Left ventricle myocardium inferior (tissue), 1 donor: Measurements from ENCODE around the gene CPB1. TPM values are rescaled to one million over a fixed set of nuclear protein-coding genes. Genes with fewer than 3 reads are reported as not detected.

ENCODE experiments used
- DNase-seq: peaks from one replicate; pipeline ENCODE4 v3.0.0-alpha.2; 2020
- H3K27ac ChIP-seq: fragments of 200-600 bp; replicated peaks from 2 replicates; pipeline ENCODE4 v1.8.0; 2021
- H3K27me3 ChIP-seq: fragments of 200-600 bp; 2 replicates; pipeline ENCODE4 v1.8.0; 2021; ENCODE audit warnings: low read depth
- H3K36me3 ChIP-seq: fragments of 200-600 bp; 2 replicates; pipeline ENCODE4 v1.8.0; 2021
- H3K4me1 ChIP-seq: fragments of 200-600 bp; 2 replicates; pipeline ENCODE4 v1.8.0; 2021
- H3K4me3 ChIP-seq: fragments of 200-600 bp; 2 replicates; pipeline ENCODE4 v1.8.0; 2021; ENCODE audit warnings: mild to moderate bottlenecking, moderate library complexity
- H3K9me3 ChIP-seq: fragments of 200-600 bp; replicated peaks from 2 replicates; pipeline ENCODE4 v1.8.0; 2021
- intact Hi-C: fragments of 100-400 bp; cut with micrococcal nuclease; formaldehyde crosslinking; loops from one replicate; pipeline ENCODE4 v1.11.0; 2022
- total RNA-seq: library from RNA; stranded (reverse); fragmentation: NEBNext Ultra II Directional; extraction: Animal tissue kit (Norgen Biotek cat#: 25700); gene quantifications from one replicate; pipeline ENCODE4 v1.2.1, GENCODE V29; 2021
- TF ChIP-seq, protein P1 (sequence below): fragments of 200-600 bp; IDR thresholded peaks from 2 replicates; pipeline ENCODE4 v1.8.0; 2021; ENCODE audit warnings: antibody characterized with exemption, mild to moderate bottlenecking, borderline replicate concordance
- donor health status: DM: no; HTN: yes; CAD: no; lungs with severe emphysema.

CPB1 gene
- total RNA-seq, 1 donor from 2014 or later = not detected

DNA sequence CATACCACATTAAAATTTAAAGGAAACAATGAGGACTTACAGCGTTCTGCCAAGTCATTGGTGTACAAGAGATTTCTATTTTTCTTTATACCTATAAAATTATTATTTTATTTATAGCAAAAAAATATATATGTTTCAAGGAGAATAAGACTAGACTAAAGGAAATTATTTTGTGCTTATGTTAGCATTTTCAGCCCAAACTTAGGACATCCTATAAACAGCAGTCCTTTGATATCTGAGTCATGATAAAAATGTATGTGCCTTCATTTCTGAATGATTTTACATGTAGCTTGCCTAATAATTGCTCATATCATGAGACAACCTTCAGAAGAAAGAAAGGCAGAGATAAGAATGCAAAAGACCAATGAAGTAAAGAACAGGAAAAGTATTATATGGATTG is 20.8 kb downstream of the CPB1 start:
- H3K4me1 ChIP-seq = no peaks in the 10 kb centered on the region
- no peak for DNase-seq
- intact Hi-C loops = no loop called here
- no peaks in the 10 kb centered on the region for H3K36me3 ChIP-seq
- TF ChIP-seq, protein P1, sequence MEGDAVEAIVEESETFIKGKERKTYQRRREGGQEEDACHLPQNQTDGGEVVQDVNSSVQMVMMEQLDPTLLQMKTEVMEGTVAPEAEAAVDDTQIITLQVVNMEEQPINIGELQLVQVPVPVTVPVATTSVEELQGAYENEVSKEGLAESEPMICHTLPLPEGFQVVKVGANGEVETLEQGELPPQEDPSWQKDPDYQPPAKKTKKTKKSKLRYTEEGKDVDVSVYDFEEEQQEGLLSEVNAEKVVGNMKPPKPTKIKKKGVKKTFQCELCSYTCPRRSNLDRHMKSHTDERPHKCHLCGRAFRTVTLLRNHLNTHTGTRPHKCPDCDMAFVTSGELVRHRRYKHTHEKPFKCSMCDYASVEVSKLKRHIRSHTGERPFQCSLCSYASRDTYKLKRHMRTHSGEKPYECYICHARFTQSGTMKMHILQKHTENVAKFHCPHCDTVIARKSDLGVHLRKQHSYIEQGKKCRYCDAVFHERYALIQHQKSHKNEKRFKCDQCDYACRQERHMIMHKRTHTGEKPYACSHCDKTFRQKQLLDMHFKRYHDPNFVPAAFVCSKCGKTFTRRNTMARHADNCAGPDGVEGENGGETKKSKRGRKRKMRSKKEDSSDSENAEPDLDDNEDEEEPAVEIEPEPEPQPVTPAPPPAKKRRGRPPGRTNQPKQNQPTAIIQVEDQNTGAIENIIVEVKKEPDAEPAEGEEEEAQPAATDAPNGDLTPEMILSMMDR = no peak
- H3K27me3 ChIP-seq = no peaks in the 10 kb centered on the region
- H3K9me3 ChIP-seq = no peaks in the 10 kb centered on the region
- no peak overlapping the region for H3K27ac ChIP-seq
- H3K4me3 ChIP-seq = no peak overlapping the region

DNA sequence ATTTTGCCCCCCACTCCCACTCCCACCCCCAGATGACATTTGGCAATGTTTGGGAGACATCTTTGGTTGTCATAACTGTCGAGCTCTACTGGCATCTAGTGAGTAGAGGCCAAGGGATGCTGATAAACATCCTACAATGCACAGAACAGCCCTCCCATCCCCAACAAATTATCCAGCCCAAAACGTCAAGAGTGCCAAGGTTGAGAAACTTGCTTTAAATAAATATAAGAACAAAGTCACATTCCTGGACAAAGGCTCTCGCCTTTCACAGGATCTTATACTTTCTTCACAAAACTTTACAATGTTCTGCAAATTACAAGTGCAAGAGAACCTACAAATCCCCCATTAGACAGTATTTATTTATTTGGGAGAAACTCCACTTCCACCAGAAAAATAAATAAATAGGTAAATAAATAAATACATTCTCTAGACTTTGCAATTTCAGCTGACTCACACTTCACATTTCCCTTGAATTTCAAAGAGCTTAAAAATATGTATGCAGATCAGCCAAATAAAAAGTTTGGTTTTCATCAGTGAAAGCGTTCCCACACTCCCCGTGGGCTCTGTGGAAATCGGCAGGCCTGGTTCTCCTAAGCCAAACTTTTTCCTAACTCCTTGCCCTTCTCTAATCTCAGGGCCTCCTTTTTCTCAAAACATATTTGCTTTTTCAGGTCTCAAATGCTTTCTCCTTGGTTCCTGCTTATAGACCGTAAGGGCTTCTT is 24.8 kb downstream of the CPB1 start:
- H3K27ac ChIP-seq = no peak overlapping the region
- no peak overlapping the region for H3K4me3 ChIP-seq
- TF ChIP-seq, protein P1 = no peak
- no peak for DNase-seq
- no peaks in the 10 kb centered on the region for H3K27me3 ChIP-seq
- H3K9me3 ChIP-seq = no peaks in the 10 kb centered on the region
- H3K36me3 ChIP-seq = no peaks in the 10 kb centered on the region
- H3K4me1 ChIP-seq = no peaks in the 10 kb centered on the region
- intact Hi-C loops = no loop called here

DNA sequence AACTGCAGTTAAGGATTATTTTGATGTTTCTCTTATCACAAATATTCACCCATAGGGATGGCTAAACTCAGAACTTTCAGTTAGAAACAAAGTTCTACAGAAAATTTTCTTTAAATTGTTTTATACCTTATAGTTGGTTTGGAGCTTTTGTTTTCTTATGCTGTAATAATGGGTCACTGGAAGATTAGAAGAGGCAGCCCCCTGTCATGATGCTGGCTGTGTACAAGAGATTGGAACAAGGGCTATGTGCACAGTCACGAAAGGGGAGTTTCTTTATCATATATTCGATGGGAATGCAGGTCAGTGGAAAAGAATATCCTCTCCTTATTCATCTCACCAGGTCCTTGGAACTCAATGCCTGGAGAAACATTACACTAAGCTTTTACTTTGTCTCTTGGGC is 25.5 kb downstream of the CPB1 start:
- Histone ChIP-seq H3K27ac (no peak overlapping the region), H3K27me3 (no peaks in the 10 kb centered on the region), H3K4me1 (no peaks in the 10 kb centered on the region), H3K4me3 (no peak overlapping the region), H3K9me3 (no peaks in the 10 kb centered on the region), H3K36me3 (no peaks in the 10 kb centered on the region)
- intact Hi-C loops = no loop called here
- no peak for DNase-seq
- TF ChIP-seq, protein P1 = no peak

DNA sequence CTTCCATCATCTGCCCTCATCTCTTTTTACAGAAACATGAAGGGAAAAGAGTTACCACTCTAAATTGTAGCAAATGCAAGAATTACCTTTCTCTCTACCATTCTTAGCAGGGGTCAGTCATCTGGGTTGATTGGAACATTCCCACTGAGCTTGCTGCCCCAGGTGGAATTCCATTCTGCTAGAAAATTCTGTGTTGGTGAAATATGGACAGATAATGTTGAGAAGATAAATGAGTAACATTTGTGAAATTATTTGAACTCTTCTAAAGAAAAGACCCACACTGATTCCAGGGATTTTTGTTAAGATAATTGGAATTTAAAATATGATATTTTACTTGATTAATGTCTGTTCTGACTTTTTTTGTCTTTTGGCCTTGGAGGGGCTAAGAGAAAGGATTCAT is 26.4 kb downstream of the CPB1 start:
- TF ChIP-seq, protein P1 = no peak
- intact Hi-C loops = no loop called here
- H3K36me3 ChIP-seq = no peaks in the 10 kb centered on the region
- H3K27me3 ChIP-seq = no peaks in the 10 kb centered on the region
- H3K4me1 ChIP-seq = no peaks in the 10 kb centered on the region
- no peak overlapping the region for H3K27ac ChIP-seq
- no peaks in the 10 kb centered on the region for H3K9me3 ChIP-seq
- no peak overlapping the region for H3K4me3 ChIP-seq
- no peak for DNase-seq

DNA sequence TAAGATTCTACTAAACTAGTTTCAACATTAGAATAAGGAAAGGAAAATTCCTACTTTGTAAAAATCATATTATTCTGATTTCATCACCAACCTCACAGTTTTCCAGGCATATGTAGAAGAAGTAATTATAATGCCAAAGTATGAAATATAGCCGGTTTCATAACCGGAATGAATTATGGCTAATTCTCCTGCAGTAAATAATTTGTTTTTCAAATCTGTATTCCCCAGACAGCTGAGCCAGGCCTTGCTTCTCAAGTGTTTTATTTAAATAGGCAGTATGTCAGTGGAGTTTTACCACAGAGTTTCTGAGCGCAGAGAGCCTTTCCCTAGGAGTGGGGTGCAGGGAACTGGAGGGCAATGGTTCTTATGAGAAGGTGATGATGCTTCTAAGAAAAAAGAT is 28.8 kb downstream of the CPB1 start:
- DNase-seq = no peak
- no peak overlapping the region for H3K27ac ChIP-seq
- no peaks in the 10 kb centered on the region for H3K36me3 ChIP-seq
- H3K27me3 ChIP-seq = no peaks in the 10 kb centered on the region
- no peaks in the 10 kb centered on the region for H3K9me3 ChIP-seq
- no peaks in the 10 kb centered on the region for H3K4me1 ChIP-seq
- TF ChIP-seq, protein P1 = no peak
- intact Hi-C loops = no loop called here
- no peak overlapping the region for H3K4me3 ChIP-seq
